Activated CD4-positive, alpha-beta T cell treated with anti-CD3 and anti-CD28 coated beads, Interleukin-2, amount 10 ng/mL, durations not matched to agents 24 days and 14 days (primary cell): ENCODE measurements around the gene ISOC2. TPM values are rescaled to one million over a fixed set of nuclear protein-coding genes. Genes with fewer than 3 reads are reported as not detected.

Experiments
- DNase-seq: peaks from one replicate; pipeline ENCODE4 v3.0.0; 2022
- H3K27ac Mint-ChIP-seq: one replicate; pipeline ENCODE4 v1.8.0; 2022; ENCODE audit warnings: mild to moderate bottlenecking, mixed read lengths
- H3K27me3 Mint-ChIP-seq: one replicate; pipeline ENCODE4 v1.8.0; 2022; ENCODE audit warnings: mixed read lengths
- H3K36me3 Mint-ChIP-seq: one replicate; pipeline ENCODE4 v1.8.0; 2022; ENCODE audit warnings: low read depth, mild to moderate bottlenecking, mixed read lengths
- H3K4me1 Mint-ChIP-seq: one replicate; pipeline ENCODE4 v1.8.0; 2021; ENCODE audit warnings: mixed read lengths
- H3K4me3 Mint-ChIP-seq: one replicate; pipeline ENCODE4 v1.8.0; 2022; ENCODE audit warnings: mild to moderate bottlenecking, moderate library complexity, mixed read lengths
- H3K9me3 Mint-ChIP-seq: one replicate; pipeline ENCODE4 v1.8.0; 2021; ENCODE audit warnings: mixed read lengths
- intact Hi-C: fragments of 100-400 bp; cut with micrococcal nuclease; formaldehyde crosslinking; loops from one replicate; pipeline ENCODE4 v1.15.1; 2023
- total RNA-seq: library from RNA; stranded (reverse); gene quantifications from 2 replicates; pipeline ENCODE4 v1.2.3, GENCODE V29; 2022

The ISOC2 gene
- total RNA-seq, 1 donor from 2014 or later: 35.2 TPM

- Mint-ChIP-seq H3K9me3 (no peaks in the 10 kb centered on the region), H3K36me3 (no peaks in the 10 kb centered on the region)
Measured at GRCh38 chr19:55494172-55494761, 32.8 kb upstream of the ISOC2 start.

GRCh38 chr19:55493645-55494171, 32.3 kb upstream of the ISOC2 start:
- intact Hi-C loops: no loop called here
- peaks cover 3% of the 10 kb centered on the region for H3K27me3 Mint-ChIP-seq

More at GRCh38 chr19:55494172-55494761, 32.8 kb upstream of the ISOC2 start:
- Mint-ChIP-seq H3K27ac (no peak overlapping the region), H3K4me3 (peak overlapping the region; percentile 43), H3K4me1 (peaks cover 3% of the 10 kb centered on the region), H3K27me3 (peaks cover 3% of the 10 kb centered on the region)
- intact Hi-C loops: no loop called here
- no peak for DNase-seq

DNA sequence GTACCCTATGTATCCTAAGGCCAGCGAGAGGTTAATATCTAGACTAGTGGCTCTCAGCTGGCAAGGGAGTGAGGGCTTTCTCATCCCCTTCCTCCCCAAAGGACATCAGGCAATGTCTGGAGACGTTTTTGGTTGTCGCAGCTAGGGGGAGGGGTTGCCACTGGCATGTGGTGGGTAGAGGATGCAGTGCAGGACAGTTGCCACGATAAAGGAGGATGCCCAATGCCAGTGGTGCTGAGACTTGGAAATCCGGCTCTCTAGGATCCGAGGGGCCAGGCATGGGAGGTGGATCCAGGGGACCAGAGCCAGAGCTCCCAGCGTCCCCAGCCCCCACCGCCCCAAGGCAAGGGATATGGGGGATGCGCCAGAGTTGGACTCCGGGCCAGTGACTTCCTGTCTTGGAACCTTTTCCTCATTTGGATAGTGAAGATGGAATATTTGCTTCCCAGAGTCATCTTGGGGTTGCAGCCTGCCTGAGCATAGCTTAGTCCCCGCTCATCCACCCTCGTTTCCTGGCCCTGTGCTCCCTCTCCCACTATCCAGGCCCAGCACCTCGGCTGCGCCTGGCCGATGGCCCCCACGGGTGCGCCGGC, 31.7 kb upstream of the ISOC2 start:
- H3K27me3 Mint-ChIP-seq: peaks cover 3% of the 10 kb centered on the region
- H3K36me3 Mint-ChIP-seq: no peaks in the 10 kb centered on the region
- H3K9me3 Mint-ChIP-seq: no peaks in the 10 kb centered on the region
- H3K4me1 Mint-ChIP-seq: peaks cover 3% of the 10 kb centered on the region
- no peak overlapping the region for H3K4me3 Mint-ChIP-seq
- no peak overlapping the region for H3K27ac Mint-ChIP-seq
- no peak for DNase-seq
- intact Hi-C loops: no loop called here

More at GRCh38 chr19:55493645-55494171, 32.3 kb upstream of the ISOC2 start:
- no peak for DNase-seq
- H3K4me3 Mint-ChIP-seq: no peak overlapping the region
- no peaks in the 10 kb centered on the region for H3K9me3 Mint-ChIP-seq
- no peaks in the 10 kb centered on the region for H3K36me3 Mint-ChIP-seq
- no peak overlapping the region for H3K27ac Mint-ChIP-seq
- H3K4me1 Mint-ChIP-seq: peaks cover 3% of the 10 kb centered on the region

GRCh38 chr19:55492362-55492944, 31.0 kb upstream of the ISOC2 start:
- Mint-ChIP-seq H3K9me3 (no peaks in the 10 kb centered on the region), H3K27ac (no peak overlapping the region), H3K27me3 (peaks cover 3% of the 10 kb centered on the region), H3K4me1 (peaks cover 5% of the 10 kb centered on the region), H3K36me3 (no peaks in the 10 kb centered on the region), H3K4me3 (no peak overlapping the region)
- no peak for DNase-seq
- intact Hi-C loops: no loop called here

DNA sequence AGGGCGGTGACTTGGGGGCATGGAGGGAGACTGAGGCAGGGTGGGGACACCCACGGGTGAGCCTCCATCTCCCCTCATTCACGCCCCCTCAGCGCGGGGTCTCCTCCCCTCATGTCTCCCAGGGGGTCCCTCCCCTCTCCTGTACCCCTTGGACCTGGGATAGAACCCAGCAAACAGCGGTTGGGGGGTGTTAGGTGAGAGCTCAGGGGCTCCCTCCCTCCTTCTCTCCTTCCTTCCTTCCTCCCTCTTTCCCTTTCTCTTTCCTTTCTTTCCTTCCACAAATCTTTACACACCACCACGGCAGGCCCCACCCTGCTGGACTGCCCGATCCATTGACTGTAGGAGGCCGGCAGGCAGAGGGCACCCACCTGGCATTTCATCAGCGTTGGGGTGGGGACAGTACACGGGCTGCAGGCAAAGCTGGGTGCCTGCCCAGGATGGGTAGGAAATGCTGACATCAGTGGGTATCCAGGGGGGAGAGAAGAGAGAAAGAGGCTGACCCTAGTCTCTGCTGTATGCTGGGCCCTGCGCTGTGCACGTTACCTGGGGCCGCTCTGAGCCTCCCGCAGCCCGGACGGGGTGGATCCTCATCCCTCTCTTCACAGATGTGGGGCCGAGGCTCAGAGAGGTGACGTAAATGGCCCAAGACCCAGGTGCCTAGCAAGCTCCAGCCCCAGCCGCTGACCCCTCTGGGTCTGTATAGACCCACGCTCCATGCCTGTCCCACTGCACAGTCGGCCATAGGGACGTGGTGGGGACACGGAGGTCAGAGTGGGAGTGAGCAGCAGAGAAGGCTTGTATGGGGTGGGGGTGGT, 30.3 kb upstream of the ISOC2 start:
- H3K27me3 Mint-ChIP-seq: peaks cover 3% of the 10 kb centered on the region
- H3K4me3 Mint-ChIP-seq: no peak overlapping the region
- H3K9me3 Mint-ChIP-seq: no peaks in the 10 kb centered on the region
- DNase-seq: no peak
- no peaks in the 10 kb centered on the region for H3K36me3 Mint-ChIP-seq
- no peak overlapping the region for H3K27ac Mint-ChIP-seq
- peaks cover 7% of the 10 kb centered on the region for H3K4me1 Mint-ChIP-seq
- intact Hi-C loops: no loop called here

GRCh38 chr19:55490478-55491432, 29.3 kb upstream of the ISOC2 start:
- DNase-seq: no peak
- H3K4me3 Mint-ChIP-seq: no peak overlapping the region
- no peak overlapping the region for H3K27ac Mint-ChIP-seq
- peaks cover 3% of the 10 kb centered on the region for H3K27me3 Mint-ChIP-seq
- intact Hi-C loops: no loop called here
- peaks cover 3% of the 10 kb centered on the region for H3K36me3 Mint-ChIP-seq
- H3K9me3 Mint-ChIP-seq: no peaks in the 10 kb centered on the region
- peaks cover 11% of the 10 kb centered on the region for H3K4me1 Mint-ChIP-seq

- H3K36me3 Mint-ChIP-seq: peaks cover 3% of the 10 kb centered on the region
- DNase-seq: no peak
- no peak overlapping the region for H3K27ac Mint-ChIP-seq
- H3K27me3 Mint-ChIP-seq: peaks cover 3% of the 10 kb centered on the region
- intact Hi-C loops: no loop called here
- H3K9me3 Mint-ChIP-seq: no peaks in the 10 kb centered on the region
- peaks cover 11% of the 10 kb centered on the region for H3K4me1 Mint-ChIP-seq
- no peak overlapping the region for H3K4me3 Mint-ChIP-seq
Measured at GRCh38 chr19:55489711-55490477, 28.5 kb upstream of the ISOC2 start.

GRCh38 chr19:55488986-55489710, 27.7 kb upstream of the ISOC2 start:
- Mint-ChIP-seq H3K27ac (no peak overlapping the region), H3K9me3 (no peaks in the 10 kb centered on the region), H3K4me1 (peaks cover 8% of the 10 kb centered on the region), H3K4me3 (no peak overlapping the region), H3K36me3 (peaks cover 3% of the 10 kb centered on the region), H3K27me3 (peaks cover 3% of the 10 kb centered on the region)
- DNase-seq: no peak
- intact Hi-C loops: no loop called here

- Mint-ChIP-seq H3K4me1 (peaks cover 8% of the 10 kb centered on the region), H3K27ac (peak within 1 kb of the TSS; percentile 74), H3K9me3 (no peaks in the 10 kb centered on the region), H3K27me3 (peaks cover 3% of the 10 kb centered on the region), H3K4me3 (peak within 1 kb of the TSS; percentile 24), H3K36me3 (peaks cover 3% of the 10 kb centered on the region)
- no peak for DNase-seq
- intact Hi-C loops: no loop called here
Measured at GRCh38 chr19:55487924-55488687, 26.7 kb upstream of the ISOC2 start, which contains the start of gene SSC5D. TSS of gene SSC5D (plus strand) at chr19:55488436. CDS start at chr19:55488590, 154 bp downstream.

DNA sequence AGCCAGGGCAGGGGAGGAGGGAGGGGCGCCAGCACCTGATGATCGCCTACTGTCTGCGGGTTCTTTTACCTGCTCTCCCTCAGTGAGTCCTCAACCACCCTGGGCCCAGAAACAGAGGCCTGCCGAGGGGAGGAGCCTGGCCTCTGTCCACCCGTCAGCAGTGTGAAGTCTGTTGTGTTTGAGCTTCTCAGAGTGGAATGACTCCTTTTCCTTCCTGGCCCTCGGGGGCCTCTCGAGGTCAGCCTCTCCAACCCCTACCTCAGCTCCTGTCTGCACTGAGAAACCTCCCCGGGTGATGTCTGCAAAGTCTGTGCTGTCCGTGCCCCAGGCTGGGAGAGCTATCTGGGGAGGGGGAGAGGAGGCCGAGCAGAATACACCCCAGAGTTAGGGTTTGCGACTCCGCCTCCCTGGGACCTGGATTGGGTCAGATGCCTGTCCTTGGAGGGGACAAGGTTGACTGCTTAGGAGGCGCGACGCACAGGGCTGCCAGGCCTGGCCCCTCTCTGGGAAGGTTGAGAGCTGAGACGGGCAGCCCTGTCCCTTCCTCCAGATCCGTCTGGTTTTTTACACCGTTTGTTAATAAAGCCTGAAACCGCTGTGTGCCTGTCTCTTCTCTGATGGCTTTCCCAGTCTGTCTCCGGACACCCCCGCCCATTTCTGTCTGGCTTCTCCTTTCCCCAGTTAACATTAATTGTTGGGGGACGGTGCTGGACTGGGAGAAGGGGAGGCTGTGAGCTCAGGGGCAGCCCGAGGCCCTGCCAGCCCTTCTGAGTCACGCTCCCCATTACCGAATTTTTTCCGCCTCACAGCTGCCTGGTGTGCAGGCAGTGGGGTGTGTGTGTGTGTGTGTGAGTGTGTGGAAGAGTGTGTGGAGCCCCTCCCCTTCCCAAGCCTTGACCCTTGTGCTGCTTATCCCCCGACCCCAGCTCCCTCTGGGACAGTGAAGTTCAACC, 25.8 kb upstream of the ISOC2 start:
- intact Hi-C loops: no loop called here
- H3K27ac Mint-ChIP-seq: peak overlapping the region; percentile 74
- no peak for DNase-seq
- H3K27me3 Mint-ChIP-seq: peaks cover 3% of the 10 kb centered on the region
- H3K4me1 Mint-ChIP-seq: peaks cover 8% of the 10 kb centered on the region
- peak overlapping the region; percentile 24 for H3K4me3 Mint-ChIP-seq
- no peaks in the 10 kb centered on the region for H3K9me3 Mint-ChIP-seq
- peaks cover 3% of the 10 kb centered on the region for H3K36me3 Mint-ChIP-seq
